NCI-H526 treated with DMSO at 0.1 percent for 48 hours (cell line): Measurements from ENCODE around the gene MXD1.

ENCODE experiments used
- DNase-seq: peaks from one replicate; lab custom pipeline; 2025; lab: John Stamatoyannopoulos, UW

The MXD1 gene

GRCh38 chr2:69977186-69977585, 62.3 kb downstream of the MXD1 start:
- DNase-seq, result no peak

DNA sequence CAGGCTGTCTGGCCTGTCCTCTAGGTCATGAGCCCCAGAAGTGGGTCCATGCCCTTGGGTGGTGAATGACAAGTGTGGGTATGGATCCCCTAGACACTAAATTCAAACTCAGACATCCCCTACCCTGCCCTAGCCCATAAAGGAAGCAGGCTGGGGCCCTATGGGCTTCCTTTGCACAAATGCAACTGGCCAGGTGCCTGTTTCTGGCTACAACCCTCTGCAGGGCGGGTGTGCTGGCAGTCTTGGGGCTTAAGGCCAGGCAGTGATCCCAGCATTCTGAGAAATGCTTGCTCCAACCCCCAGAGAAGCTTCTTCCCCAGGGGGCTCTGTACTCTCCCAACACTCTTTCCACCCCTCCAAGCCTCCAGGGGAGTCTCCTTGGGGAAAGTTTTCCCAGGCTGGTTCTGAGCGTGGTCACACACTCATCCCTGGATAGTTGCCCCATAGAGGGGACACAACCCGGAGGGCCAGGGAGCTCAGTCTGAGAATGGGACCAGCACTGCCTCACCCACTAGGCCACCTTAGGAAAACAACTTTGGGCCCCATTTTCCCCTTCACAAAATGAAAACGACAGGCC, 63.1 kb downstream of the MXD1 start:
- no peak for DNase-seq

DNA sequence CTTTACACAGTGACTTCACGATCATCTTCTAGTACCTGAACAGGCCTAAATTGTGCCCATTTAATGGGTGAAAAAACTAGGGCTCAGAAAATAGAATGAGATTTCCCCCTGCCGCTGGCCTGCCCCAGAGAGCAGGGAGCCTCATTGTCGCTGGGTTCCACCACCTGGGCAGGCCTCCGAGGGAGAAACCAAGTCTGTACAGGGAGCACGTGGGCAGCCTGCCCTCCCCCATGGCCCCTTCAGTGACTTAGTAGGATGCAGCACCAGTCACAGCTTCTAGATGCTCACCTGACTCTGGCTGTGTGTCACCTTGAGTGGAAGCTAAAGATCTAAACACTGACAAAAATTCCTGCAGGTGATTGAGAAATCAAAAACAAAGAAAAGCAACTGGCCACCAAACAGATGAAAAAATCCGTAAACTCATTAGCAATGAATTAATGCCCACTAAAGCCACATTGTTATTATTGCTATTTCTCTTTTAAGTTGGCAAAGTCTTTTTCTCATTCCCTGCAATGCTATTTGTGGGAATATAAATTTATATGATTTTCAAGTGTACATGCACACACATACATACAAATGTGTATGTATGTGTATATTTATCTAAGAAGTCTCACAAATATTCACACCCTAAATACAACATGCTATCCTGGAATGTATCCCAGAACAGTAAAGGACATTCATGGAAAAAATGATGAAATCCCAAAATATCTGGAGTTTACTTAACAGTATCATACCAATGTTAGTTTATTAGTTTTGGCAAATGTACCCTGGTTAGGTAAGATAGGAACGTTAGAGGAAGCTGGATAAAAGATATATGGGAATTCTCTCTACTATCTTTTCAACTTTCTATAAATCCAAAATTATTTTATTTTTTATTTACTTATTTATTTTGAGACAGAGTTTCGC, 65.2 kb downstream of the MXD1 start:
- DNase-seq, result no peak

DNA sequence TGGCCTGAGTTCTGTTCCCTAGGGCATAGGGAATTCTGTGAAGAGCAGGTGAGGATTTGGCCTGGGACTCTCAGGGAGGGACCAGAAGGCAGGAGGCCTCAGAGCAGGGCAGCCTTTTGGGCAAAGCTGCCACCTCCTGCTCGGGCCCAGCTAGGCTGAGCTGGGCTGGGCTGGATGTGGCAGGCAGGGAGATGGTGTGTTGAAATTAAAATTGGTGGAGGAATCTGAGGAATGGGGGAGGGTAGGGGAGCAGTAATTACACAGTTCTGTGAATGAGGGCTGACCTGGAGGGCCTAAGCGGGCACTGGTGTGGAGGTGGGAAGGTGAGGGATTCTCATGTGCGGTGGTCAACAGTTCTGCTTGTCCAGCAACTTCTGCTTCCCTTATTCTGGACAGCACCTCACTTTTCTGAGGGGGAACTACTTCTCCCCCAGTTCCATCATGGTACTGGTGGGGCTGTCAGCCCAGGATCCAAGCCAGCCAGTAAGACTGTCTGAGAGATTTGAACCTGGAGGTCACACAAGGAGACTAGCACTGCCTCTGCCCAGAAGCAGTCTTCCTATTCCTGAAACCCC, 68.6 kb downstream of the MXD1 start:
- no peak for DNase-seq

- DNase-seq, result no peak
Observed at GRCh38 chr2:69985216-69985615, 70.3 kb downstream of the MXD1 start.

- DNase-seq, result no peak
Observed at GRCh38 chr2:69985688-69986087, 70.8 kb downstream of the MXD1 start.

DNA sequence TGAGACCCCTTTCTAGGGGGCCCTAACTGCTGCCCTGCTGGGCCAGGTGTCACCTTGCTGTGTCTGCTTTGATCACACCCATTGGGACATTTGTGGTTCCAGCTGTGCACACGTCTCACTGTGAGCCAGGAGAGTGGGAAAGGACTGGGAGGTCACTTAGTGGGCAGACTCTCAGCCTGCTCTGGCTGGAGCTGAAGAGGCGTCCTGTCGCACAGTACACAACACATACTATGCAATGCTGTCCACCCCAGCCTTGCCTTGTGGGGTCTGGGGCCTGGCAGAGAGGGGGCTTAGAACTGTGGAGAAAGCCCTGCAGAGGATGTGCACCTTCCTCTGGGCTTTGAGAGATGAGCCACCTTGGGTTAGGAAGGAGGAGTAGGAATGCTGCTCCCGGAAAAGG, 71.8 kb downstream of the MXD1 start:
- no peak for DNase-seq

GRCh38 chr2:69988086-69988635, 73.3 kb downstream of the MXD1 start:
- DNase-seq, result no peak

- DNase-seq, result no peak
Observed at GRCh38 chr2:69989009-69989408, 74.1 kb downstream of the MXD1 start.

DNA sequence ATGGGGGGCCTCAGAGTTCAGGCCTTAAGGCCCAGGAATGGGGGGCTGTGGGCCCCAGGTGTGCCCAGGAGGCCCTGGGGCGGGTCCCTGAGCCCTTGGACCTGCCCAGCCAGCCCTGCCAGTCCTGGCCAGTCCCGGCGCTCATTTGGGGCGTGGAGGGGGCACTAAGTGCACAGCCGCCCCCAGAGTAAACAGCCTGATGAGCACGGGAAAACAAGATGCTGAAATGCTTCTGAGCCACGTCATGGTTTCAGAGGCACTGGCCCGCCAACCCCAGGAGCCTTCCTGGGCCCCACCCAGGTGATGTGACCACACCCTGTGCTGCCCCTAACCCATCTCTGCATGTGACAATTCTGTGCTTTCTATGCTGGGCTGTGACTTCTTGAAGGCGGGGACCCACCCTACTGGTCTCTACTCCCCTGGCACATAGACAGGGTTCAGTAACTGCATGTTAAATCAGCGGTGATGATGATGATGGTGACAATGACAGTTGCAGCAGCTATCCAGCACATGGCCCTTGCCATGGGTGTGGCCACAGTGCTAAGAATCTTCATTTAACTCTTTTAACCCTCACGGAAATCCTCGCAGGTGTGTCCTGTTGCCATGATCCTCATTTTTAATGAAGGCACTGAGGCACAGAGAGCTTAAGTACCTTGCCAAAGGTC, 74.7 kb downstream of the MXD1 start:
- no peak for DNase-seq
